Progenitor cell of endocrine pancreas (in vitro differentiated cells): ENCODE data around the gene ANO4. TPM values are rescaled to one million over a fixed set of nuclear protein-coding genes. Genes with fewer than 3 reads are reported as not detected.
"Not testable (repeated sequence)": the region's sequence is repeated elsewhere in the genome, so short reads cannot be mapped to it uniquely, and the experiment has no call there.

Experiments
- DNase-seq: peaks from one replicate; pipeline ENCODE4 v3.0.0; 2021; ENCODE audit warnings: low spot score; ENCODE audit not compliant: unreplicated experiment
- H3K27ac Mint-ChIP-seq: 2 replicates; pipeline ENCODE4 v1.8.0; 2021; ENCODE audit warnings: mild to moderate bottlenecking, moderate library complexity, mixed read lengths
- H3K27me3 Mint-ChIP-seq: 2 replicates; pipeline ENCODE4 v1.8.0; 2021; ENCODE audit warnings: mixed read lengths
- H3K36me3 Mint-ChIP-seq: 2 replicates; pipeline ENCODE4 v1.8.0; 2022; ENCODE audit warnings: mixed read lengths; ENCODE audit not compliant: insufficient read depth
- H3K4me1 Mint-ChIP-seq: 2 replicates; pipeline ENCODE4 v1.8.0; 2021; ENCODE audit warnings: low read depth, mixed read lengths
- H3K4me3 Mint-ChIP-seq: 2 replicates; pipeline ENCODE4 v1.8.0; 2021; ENCODE audit warnings: low read depth, mild to moderate bottlenecking, moderate library complexity, mixed read lengths
- H3K9me3 Mint-ChIP-seq: 2 replicates; pipeline ENCODE4 v1.8.0; 2021; ENCODE audit warnings: low read depth, mixed read lengths
- total RNA-seq: library from RNA; stranded (reverse); gene quantifications from 2 replicates; pipeline ENCODE4 v1.2.1, GENCODE V29; 2021
- TF ChIP-seq, protein P1 (sequence below): fragments of 200-600 bp; sonication (generic); IDR thresholded peaks from one replicate; pipeline ENCODE4 v1.5.0; 2021; ENCODE audit warnings: antibody characterized with exemption, mild to moderate bottlenecking; ENCODE audit not compliant: unreplicated experiment

The ANO4 gene
- total RNA-seq, 1 donor from 2014 or later = 0.38 TPM

DNA sequence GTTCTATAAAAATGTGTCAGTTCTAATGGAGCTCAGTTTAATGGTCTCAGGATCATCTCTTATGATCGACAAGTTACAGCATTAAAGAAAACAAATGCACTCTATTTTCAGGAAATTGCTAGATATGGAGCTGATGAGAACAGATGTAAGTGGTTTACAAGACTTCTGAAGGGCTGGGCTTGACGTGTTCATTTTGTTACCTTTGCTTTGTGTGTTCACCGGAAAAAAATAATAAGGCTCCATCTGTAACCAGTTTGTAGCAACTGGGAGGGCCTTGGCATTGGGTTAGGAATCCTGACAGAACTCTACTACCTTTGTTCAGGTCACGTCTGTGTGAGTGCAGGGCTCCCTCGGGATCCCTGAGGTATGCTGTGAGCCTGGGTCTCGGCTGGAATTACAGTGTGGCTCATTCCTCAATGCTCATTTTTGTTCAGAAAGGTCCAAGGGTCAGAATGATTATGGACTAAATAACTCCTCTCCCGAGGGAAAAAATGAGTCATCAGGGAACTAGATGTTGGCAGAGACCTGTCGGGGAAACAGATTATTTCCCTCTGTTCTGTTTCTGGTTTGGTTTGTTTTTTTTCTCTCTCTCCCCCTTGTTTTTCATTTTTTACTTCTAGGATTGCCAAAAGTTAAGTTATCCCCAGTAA is 257.4 kb downstream of the ANO4 start:
- peak overlapping the region; percentile 26 for H3K27ac Mint-ChIP-seq
- peaks cover 5% of the 10 kb centered on the region for H3K4me1 Mint-ChIP-seq
- no peaks in the 10 kb centered on the region for H3K27me3 Mint-ChIP-seq
- TF ChIP-seq, protein P1, sequence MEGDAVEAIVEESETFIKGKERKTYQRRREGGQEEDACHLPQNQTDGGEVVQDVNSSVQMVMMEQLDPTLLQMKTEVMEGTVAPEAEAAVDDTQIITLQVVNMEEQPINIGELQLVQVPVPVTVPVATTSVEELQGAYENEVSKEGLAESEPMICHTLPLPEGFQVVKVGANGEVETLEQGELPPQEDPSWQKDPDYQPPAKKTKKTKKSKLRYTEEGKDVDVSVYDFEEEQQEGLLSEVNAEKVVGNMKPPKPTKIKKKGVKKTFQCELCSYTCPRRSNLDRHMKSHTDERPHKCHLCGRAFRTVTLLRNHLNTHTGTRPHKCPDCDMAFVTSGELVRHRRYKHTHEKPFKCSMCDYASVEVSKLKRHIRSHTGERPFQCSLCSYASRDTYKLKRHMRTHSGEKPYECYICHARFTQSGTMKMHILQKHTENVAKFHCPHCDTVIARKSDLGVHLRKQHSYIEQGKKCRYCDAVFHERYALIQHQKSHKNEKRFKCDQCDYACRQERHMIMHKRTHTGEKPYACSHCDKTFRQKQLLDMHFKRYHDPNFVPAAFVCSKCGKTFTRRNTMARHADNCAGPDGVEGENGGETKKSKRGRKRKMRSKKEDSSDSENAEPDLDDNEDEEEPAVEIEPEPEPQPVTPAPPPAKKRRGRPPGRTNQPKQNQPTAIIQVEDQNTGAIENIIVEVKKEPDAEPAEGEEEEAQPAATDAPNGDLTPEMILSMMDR = no peak
- H3K36me3 Mint-ChIP-seq = no peaks in the 10 kb centered on the region
- H3K4me3 Mint-ChIP-seq = no peak overlapping the region
- DNase-seq = no peak
- H3K9me3 Mint-ChIP-seq = no peaks in the 10 kb centered on the region

DNA sequence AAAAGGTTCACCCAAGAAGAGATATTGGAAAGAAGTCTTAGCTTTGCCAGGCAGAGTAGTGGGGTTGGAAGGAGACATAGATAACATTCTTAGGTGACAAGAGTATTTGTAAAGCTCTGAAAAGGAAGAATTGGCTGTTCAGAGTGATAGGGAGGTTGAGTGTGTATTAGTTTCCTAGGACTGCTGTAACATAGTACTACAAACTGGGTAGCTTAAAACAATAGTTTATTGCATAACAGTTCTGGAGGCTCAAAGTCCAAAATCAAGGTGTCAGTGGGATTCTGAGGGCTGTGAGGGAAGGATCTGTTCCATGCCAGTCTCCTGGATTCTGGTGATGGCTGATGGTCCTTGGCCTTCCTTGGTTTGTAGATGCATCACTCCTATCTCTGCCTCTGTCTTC is 258.6 kb downstream of the ANO4 start:
- TF ChIP-seq, protein P1 = no peak
- Mint-ChIP-seq H3K36me3 (no peaks in the 10 kb centered on the region), H3K9me3 (no peaks in the 10 kb centered on the region), H3K4me3 (no peak overlapping the region), H3K27me3 (no peaks in the 10 kb centered on the region), H3K4me1 (peaks cover 5% of the 10 kb centered on the region), H3K27ac (no peak overlapping the region)
- no peak for DNase-seq

DNA sequence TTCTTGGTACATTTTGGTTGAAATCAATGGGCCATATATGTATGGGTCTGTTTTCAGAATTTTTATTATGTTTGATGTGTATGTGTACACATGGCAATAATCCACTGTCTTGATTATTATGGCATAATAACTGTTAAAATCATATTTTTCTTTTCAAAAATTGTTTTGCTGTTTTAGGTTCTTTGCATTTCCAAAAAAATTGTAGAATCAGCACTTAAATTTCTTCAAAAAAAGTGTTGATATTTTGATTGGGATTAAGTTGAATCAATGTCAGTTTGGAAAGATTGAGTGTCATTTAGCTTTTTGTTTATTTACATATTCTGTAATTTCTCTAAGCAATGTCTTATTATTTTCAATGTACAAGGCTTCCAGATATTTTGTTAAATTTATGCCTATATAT is 261.4 kb downstream of the ANO4 start:
- Mint-ChIP-seq H3K4me1 (peaks cover 5% of the 10 kb centered on the region), H3K36me3 (no peaks in the 10 kb centered on the region), H3K4me3 (no peak overlapping the region), H3K27ac (no peak overlapping the region), H3K27me3 (no peaks in the 10 kb centered on the region), H3K9me3 (peaks cover 5% of the 10 kb centered on the region)
- DNase-seq = no peak
- TF ChIP-seq, protein P1 = no peak

DNA sequence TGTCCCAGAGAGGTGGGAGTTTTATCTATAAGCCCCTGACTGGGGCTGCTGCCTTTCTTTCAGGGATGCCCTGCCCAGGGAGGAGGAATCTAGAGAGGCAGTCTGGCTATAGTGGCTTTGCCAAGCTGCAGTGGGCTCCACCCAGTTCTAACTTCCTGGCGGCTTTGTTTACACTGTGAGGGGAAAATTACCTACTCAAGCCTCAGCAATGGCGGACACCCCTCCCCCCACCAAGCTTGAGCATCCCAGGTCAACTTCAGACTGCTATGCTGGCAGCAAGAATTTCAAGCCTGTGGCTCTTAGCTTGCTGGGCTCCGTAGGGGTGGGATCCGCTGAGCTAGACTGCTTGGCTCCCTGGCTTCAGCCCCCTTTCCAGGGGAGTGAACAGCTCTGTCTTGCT is 267.9 kb downstream of the ANO4 start:
- DNase-seq, H3K27me3 Mint-ChIP-seq, H3K27ac Mint-ChIP-seq, H3K4me3 Mint-ChIP-seq, H3K9me3 Mint-ChIP-seq, H3K36me3 Mint-ChIP-seq, H3K4me1 Mint-ChIP-seq: not testable (repeated sequence)

DNA sequence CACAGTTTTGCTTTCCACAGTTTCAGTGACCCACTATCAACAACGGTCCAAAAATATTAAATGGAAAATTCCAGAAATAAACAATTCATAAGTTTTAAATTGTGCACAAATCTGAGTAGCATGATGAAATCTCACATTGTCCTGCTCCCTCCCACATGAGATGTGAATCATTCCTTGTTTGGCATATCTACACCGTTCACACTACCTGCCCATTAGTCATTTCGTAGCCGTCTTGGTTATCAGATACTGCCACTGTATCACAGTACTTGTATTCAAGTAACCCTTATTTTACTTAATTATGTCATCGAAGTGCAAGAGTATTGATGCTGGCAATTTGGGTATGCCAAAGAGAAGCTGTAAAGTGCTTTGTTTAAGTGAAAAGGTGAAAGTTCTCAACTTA is 270.1 kb downstream of the ANO4 start:
- Mint-ChIP-seq H3K36me3 (no peaks in the 10 kb centered on the region), H3K9me3 (peaks cover 4% of the 10 kb centered on the region), H3K27me3 (no peaks in the 10 kb centered on the region), H3K4me1 (no peaks in the 10 kb centered on the region), H3K27ac (no peak overlapping the region), H3K4me3 (no peak overlapping the region)
- TF ChIP-seq, protein P1 = no peak
- DNase-seq = no peak

DNA sequence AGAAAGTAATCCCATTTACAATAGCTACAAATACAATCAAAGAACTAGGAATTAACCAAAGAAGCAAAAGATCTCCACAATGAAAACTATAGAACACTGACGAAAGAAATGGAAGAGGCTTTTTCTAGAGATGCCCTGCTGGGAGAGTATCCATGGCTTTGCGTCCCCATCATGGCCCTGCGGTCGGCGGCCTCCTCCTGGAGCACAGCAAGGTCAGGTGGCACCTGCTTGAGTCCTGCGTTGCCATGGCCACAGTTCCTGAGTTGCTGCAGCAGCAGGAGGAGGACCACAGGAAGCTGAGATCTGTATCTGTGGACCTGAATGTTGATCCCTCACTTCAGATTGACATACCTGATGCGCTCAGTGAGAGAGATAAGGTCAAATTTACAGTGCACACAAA is 271.9 kb downstream of the ANO4 start:
- no peaks in the 10 kb centered on the region for H3K36me3 Mint-ChIP-seq
- TF ChIP-seq, protein P1 = no peak
- peaks cover 4% of the 10 kb centered on the region for H3K9me3 Mint-ChIP-seq
- no peaks in the 10 kb centered on the region for H3K27me3 Mint-ChIP-seq
- H3K4me3 Mint-ChIP-seq = no peak overlapping the region
- H3K27ac Mint-ChIP-seq = no peak overlapping the region
- no peaks in the 10 kb centered on the region for H3K4me1 Mint-ChIP-seq
- no peak for DNase-seq
